Measurements from ENCODE around the gene CEP85. TPM values are rescaled to one million over a fixed set of nuclear protein-coding genes. Genes with fewer than 3 reads are reported as not detected.

The CEP85 gene
- total and polyA plus RNA-seq, 2 experiments from 2014 or later, result 22.9 to 33.2 TPM

GRCh38 chr1:26327956-26328362, 94.0 kb downstream of the CEP85 start:
- Histone ChIP-seq H3K4me1 (ENCODE audit: low read depth) (no peaks in the 10 kb centered on the region), H3K4me3 (no peak overlapping the region), H3K27me3 (no peaks in the 10 kb centered on the region), H3K27ac (no peak overlapping the region), H3K36me3 (no peaks in the 10 kb centered on the region), H3K9me3 (ENCODE audit: low read depth) (no peaks in the 10 kb centered on the region)
- no peak for DNase-seq (ENCODE audit: low read depth in 1 of 2, low spot score in 1 of 2)
- no peak for TF ChIP-seq CTCF (IDR thresholded peaks at IDR 0.05; ENCODE audit: low read depth, low read length)

Other genes starting within 250 kb of the CEP85 start
- 8.3 and 10.9 TPM in 2 replicates for gene PAFAH2, start 236.1 kb upstream of the CEP85 start, total RNA-seq
- 11.1 and 11.2 TPM in 2 replicates for gene PAFAH2, start 236.1 kb upstream of the CEP85 start, polyA plus RNA-seq
- gene EXTL1, start 212.4 kb upstream of the CEP85 start, total RNA-seq, result 7.0 and 10.1 TPM in 2 replicates
- 8.6 and 10.0 TPM in 2 replicates for gene EXTL1, start 212.4 kb upstream of the CEP85 start, polyA plus RNA-seq
- 1.3 and 1.5 TPM in 2 replicates for gene SLC30A2, start 188.1 kb upstream of the CEP85 start, total RNA-seq
- 0.16 and 1.8 TPM in 2 replicates for gene SLC30A2, start 188.1 kb upstream of the CEP85 start, polyA plus RNA-seq
- gene TRIM63, start 166.6 kb upstream of the CEP85 start, total RNA-seq, result 29.4 and 39.6 TPM in 2 replicates
- gene TRIM63, start 166.6 kb upstream of the CEP85 start, polyA plus RNA-seq, result 25.8 and 32.8 TPM in 2 replicates
- 3.7 and 8.5 TPM in 2 replicates for gene PDIK1L, start 122.4 kb upstream of the CEP85 start, total RNA-seq
- 4.2 and 7.1 TPM in 2 replicates for gene PDIK1L, start 122.4 kb upstream of the CEP85 start, polyA plus RNA-seq
- gene FAM110D, start 75.1 kb upstream of the CEP85 start, total RNA-seq, result 4.7 and 6.8 TPM in 2 replicates
- 8.1 and 10.9 TPM in 2 replicates for gene FAM110D, start 75.1 kb upstream of the CEP85 start, polyA plus RNA-seq
- not detected in 2 replicates for gene C1orf232, start 65.2 kb upstream of the CEP85 start, total RNA-seq
- gene C1orf232, start 65.2 kb upstream of the CEP85 start, polyA plus RNA-seq, result not detected in 2 replicates
- gene ZNF593, start 64.3 kb upstream of the CEP85 start, total RNA-seq, result 34.5 and 47.8 TPM in 2 replicates
- gene ZNF593, start 64.3 kb upstream of the CEP85 start, polyA plus RNA-seq, result 43.6 and 58.0 TPM in 2 replicates
- gene ZNF593OS, start 62.4 kb upstream of the CEP85 start, total RNA-seq, result not detected in 2 replicates
- 2.9 and 3.4 TPM in 2 replicates for gene ZNF593OS, start 62.4 kb upstream of the CEP85 start, polyA plus RNA-seq
- gene CNKSR1, start 56.7 kb upstream of the CEP85 start, total RNA-seq, result 8.4 and 9.7 TPM in 2 replicates
- gene CNKSR1, start 56.7 kb upstream of the CEP85 start, polyA plus RNA-seq, result 7.5 and 7.6 TPM in 2 replicates
- gene CATSPER4, start 43.6 kb upstream of the CEP85 start, total RNA-seq, result 0.42 TPM in 1 of 2 replicates, not detected in the other
- gene CATSPER4, start 43.6 kb upstream of the CEP85 start, polyA plus RNA-seq, result 0.50 TPM in 1 of 2 replicates, not detected in the other
- 23.0 and 32.9 TPM in 2 replicates for gene SH3BGRL3, start 45.9 kb downstream of the CEP85 start, total RNA-seq
- gene SH3BGRL3, start 45.9 kb downstream of the CEP85 start, polyA plus RNA-seq, result 93.4 and 119 TPM in 2 replicates
- 13.8 and 21.1 TPM in 2 replicates for gene UBXN11, start 72.4 kb downstream of the CEP85 start, total RNA-seq
- 40.1 and 41.3 TPM in 2 replicates for gene UBXN11, start 72.4 kb downstream of the CEP85 start, polyA plus RNA-seq
- gene CD52, start 83.8 kb downstream of the CEP85 start, total RNA-seq, result not detected in 2 replicates
- 2.0 and 3.3 TPM in 2 replicates for gene CD52, start 83.8 kb downstream of the CEP85 start, polyA plus RNA-seq
- 0.06 TPM in 1 of 2 replicates, not detected in the other for gene CRYBG2, start 119.9 kb downstream of the CEP85 start, total RNA-seq
- 0.89 and 1.7 TPM in 2 replicates for gene CRYBG2, start 119.9 kb downstream of the CEP85 start, polyA plus RNA-seq
- gene ZNF683, start 138.6 kb downstream of the CEP85 start, total RNA-seq, result not detected in 2 replicates
- gene ZNF683, start 138.6 kb downstream of the CEP85 start, polyA plus RNA-seq, result not detected in 2 replicates
- gene LIN28A, start 176.6 kb downstream of the CEP85 start, total RNA-seq, result 7.2 and 16.6 TPM in 2 replicates
- gene LIN28A, start 176.6 kb downstream of the CEP85 start, polyA plus RNA-seq, result 3.4 and 5.6 TPM in 2 replicates
- 48.7 and 51.1 TPM in 2 replicates for gene DHDDS, start 198.1 kb downstream of the CEP85 start, total RNA-seq
- 41.7 and 46.8 TPM in 2 replicates for gene DHDDS, start 198.1 kb downstream of the CEP85 start, polyA plus RNA-seq
- gene HMGN2, start 238.2 kb downstream of the CEP85 start, total RNA-seq, result 417 and 533 TPM in 2 replicates
- 792 and 1,191 TPM in 2 replicates for gene HMGN2, start 238.2 kb downstream of the CEP85 start, polyA plus RNA-seq

Data from cardiac muscle cell (in vitro differentiated cells and primary cell).